GM21825 (cell line): ENCODE results near the gene RTL5.
A peak's percentile ranks its signal among the peaks of the same experiment; 100 is the strongest.

Experiments
- ATAC-seq: cut with Tn5 transposase; IDR thresholded peaks from one replicate; pipeline ENCODE4 v1.9.1; 2021; ENCODE audit warnings: mild to moderate bottlenecking, moderate library complexity; ENCODE audit not compliant: unreplicated experiment

RTL5 gene

GRCh38 chrX:72110051-72110875 is 21.5 kb downstream of the RTL5 start:
- no peak for ATAC-seq

- no peak for ATAC-seq
These were observed 23.0 kb downstream of the RTL5 start for GRCh38 chrX:72108666-72109065.

DNA sequence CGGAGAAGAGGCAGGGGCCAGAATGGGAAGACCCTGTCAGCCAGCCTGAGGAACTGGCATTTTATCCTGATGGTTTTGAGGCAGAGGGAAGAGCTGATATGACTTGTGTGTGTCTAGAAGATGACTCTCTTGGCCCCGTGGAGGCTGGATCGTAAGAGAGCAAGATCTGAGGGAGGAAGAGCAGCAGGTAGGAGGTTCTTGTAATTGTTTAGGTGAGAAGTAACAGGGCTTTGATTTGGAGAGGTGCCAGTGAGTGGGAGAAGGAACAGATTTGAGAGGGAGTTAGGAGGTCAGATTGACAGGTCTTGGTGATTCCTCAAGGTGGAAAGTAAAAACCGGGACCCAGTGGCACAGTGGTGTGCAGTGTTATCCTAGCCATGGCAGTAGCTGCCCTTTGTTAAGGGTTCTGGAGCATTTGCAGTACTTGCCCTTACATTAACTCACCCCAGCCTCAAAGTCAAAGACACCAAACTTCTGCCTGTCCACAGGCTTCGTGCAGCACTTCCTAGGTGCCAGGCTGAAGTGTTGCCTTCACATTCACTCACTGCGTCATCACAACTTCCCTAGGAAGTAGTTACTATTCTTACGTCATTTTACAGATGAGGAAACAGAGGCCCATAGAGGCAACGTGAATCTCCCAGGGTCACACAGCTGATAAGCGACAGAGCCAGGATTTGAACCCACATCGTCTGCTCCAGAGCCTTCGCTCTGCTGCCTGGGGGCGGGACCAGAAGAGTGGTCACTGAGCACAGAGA is 23.7 kb downstream of the RTL5 start:
- ATAC-seq, result no peak

DNA sequence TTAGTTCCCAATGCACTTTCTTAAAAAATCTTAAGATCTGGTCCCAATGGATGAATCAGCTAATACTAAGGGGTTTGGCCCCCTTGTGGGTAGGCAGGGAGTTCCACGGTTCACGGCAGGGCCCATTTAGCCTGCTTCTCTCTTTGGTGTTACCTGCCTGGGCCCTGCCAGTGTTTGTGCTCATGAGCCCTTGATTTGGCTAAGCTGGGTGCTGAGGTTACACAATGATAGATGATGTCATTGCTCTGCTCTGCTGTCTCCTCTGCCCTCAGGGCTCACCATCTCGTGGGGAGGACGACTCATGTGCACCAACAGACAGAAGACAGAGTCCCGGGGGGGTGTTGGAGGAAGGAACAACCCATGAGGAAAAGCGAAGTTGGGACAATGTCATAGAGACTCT is 24.4 kb downstream of the RTL5 start:
- no peak for ATAC-seq

- no peak for ATAC-seq
These were observed 26.3 kb downstream of the RTL5 start for GRCh38 chrX:72105436-72105835.

DNA sequence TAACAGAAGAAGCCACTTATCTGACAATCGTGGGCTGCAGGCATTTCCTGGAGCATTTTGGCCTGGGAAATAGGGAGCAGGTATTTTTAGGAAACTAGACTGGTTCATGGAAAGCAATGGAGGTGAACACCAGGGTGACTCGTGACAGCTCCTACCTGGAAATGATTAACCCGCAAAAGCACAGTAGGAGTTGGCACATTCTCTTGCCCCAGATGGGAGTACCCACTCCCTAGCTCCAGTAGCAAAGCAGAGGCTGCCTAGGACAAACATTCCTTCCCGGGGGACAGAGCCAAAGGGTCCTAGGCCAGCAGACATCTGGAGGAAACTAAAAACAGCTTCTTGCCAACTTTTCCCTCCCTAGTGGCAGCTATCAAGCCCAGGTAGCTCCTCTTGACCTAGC is 29.0 kb downstream of the RTL5 start:
- no peak for ATAC-seq

DNA sequence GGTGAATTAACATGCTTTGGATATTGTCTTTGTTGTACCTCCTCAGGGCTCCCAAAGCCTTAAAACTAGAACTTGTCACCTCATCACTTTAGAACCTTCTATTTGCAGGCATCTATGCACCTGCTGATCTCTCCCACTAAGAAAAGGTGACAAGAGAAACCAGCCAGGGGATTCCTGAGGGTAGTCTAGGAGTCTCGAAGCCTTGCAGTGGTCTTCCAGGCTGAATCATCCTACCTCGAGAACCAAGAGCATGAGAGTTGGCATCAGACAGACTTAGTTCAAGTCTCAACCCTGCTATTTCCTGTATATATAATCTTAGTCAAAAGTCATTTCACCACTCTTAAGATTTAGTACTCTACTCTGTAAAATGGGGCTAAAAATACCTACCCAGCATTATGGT is 29.6 kb downstream of the RTL5 start:
- no peak for ATAC-seq

DNA sequence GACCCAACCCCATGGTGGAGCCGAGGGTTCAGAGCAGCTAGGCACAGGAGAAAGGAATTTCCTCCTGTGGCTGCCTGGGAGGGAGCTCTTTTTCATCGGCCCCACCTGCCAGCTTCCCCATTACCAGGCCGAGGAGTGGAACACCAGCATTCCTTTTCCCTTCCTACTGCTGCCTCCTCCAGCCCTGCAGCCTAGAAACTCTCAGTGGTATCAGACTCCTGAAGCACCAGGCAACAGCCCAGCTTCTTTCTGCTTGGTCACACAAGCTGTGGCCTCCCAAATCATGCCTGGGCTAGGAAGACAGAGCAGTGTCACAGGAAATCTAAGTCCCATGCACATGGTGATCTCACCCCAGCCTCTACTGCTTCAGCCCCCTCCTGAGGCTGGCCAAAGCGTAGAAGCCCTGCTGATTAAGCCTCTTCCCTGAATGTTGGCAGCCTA is 30.1 kb downstream of the RTL5 start:
- no peak for ATAC-seq

- ATAC-seq, result peak; percentile 78
These were observed 30.8 kb downstream of the RTL5 start for GRCh38 chrX:72100824-72101351.

- ATAC-seq, result no peak
These were observed 31.5 kb downstream of the RTL5 start for GRCh38 chrX:72100051-72100755.

GRCh38 chrX:72097098-72097497 is 34.6 kb downstream of the RTL5 start:
- no peak for ATAC-seq

- ATAC-seq, result no peak
These were observed 36.3 kb downstream of the RTL5 start for GRCh38 chrX:72095370-72095769.

- ATAC-seq, result peak; percentile 82
These were observed 36.8 kb downstream of the RTL5 start for GRCh38 chrX:72094894-72095293.

GRCh38 chrX:72089254-72089653 is 42.5 kb downstream of the RTL5 start:
- no peak for ATAC-seq

GRCh38 chrX:72088761-72089160 is 43.0 kb downstream of the RTL5 start:
- ATAC-seq, result no peak

GRCh38 chrX:72086995-72087394 is 44.7 kb downstream of the RTL5 start:
- no peak for ATAC-seq

- no peak for ATAC-seq
These were observed 47.6 kb downstream of the RTL5 start for GRCh38 chrX:72084114-72084513.

DNA sequence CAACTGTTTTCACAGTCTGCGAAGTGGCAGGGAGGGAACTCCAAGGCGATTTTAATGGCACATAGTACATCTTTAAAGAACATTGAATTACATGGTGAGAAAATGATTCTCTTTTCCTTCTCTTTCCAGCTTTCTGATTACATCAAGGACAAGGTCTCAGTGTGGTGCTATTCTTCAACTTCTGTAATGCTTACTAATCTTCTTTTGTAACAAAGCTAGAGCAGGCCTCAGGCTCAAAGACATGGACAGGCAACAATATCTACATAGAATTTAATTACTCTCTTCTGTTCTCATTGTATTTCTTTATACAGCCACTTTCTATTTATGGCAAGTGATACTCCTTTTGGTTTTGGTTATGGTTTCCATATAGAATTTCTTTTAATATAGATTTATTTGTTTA is 48.4 kb downstream of the RTL5 start:
- no peak for ATAC-seq

GRCh38 chrX:72081605-72082320 is 50.0 kb downstream of the RTL5 start:
- no peak for ATAC-seq

GRCh38 chrX:72080800-72081199 is 50.9 kb downstream of the RTL5 start:
- no peak for ATAC-seq

- no peak for ATAC-seq
These were observed 51.6 kb downstream of the RTL5 start for GRCh38 chrX:72080150-72080549.
